ENCODE data around the gene LIN52.

DNA sequence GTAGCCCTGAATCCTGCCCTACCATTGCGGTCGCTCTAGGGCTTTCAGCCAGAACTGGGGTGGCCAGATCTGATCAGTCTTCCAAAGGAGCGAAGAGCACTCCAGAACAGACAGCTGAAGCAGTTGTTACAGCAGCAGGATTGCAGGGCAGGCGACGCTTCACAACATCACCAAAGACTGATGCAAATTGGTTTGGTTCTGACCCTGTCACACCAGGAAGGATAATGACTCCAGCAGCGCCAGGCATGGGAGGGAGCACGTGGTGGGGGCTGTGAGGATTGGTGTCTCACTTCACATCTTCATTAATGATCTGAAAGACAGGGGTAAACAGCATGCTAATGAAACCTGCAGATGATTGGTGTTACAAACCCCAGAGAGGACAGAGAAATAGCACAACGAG, 123.9 kb downstream of the LIN52 start:
- TF ChIP-seq, protein P1, sequence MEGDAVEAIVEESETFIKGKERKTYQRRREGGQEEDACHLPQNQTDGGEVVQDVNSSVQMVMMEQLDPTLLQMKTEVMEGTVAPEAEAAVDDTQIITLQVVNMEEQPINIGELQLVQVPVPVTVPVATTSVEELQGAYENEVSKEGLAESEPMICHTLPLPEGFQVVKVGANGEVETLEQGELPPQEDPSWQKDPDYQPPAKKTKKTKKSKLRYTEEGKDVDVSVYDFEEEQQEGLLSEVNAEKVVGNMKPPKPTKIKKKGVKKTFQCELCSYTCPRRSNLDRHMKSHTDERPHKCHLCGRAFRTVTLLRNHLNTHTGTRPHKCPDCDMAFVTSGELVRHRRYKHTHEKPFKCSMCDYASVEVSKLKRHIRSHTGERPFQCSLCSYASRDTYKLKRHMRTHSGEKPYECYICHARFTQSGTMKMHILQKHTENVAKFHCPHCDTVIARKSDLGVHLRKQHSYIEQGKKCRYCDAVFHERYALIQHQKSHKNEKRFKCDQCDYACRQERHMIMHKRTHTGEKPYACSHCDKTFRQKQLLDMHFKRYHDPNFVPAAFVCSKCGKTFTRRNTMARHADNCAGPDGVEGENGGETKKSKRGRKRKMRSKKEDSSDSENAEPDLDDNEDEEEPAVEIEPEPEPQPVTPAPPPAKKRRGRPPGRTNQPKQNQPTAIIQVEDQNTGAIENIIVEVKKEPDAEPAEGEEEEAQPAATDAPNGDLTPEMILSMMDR (IDR thresholded peaks at IDR 0.05): no peak
- TF ChIP-seq, protein P2, sequence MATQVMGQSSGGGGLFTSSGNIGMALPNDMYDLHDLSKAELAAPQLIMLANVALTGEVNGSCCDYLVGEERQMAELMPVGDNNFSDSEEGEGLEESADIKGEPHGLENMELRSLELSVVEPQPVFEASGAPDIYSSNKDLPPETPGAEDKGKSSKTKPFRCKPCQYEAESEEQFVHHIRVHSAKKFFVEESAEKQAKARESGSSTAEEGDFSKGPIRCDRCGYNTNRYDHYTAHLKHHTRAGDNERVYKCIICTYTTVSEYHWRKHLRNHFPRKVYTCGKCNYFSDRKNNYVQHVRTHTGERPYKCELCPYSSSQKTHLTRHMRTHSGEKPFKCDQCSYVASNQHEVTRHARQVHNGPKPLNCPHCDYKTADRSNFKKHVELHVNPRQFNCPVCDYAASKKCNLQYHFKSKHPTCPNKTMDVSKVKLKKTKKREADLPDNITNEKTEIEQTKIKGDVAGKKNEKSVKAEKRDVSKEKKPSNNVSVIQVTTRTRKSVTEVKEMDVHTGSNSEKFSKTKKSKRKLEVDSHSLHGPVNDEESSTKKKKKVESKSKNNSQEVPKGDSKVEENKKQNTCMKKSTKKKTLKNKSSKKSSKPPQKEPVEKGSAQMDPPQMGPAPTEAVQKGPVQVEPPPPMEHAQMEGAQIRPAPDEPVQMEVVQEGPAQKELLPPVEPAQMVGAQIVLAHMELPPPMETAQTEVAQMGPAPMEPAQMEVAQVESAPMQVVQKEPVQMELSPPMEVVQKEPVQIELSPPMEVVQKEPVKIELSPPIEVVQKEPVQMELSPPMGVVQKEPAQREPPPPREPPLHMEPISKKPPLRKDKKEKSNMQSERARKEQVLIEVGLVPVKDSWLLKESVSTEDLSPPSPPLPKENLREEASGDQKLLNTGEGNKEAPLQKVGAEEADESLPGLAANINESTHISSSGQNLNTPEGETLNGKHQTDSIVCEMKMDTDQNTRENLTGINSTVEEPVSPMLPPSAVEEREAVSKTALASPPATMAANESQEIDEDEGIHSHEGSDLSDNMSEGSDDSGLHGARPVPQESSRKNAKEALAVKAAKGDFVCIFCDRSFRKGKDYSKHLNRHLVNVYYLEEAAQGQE (IDR thresholded peaks at IDR 0.05; ENCODE audit: insufficient read depth in 1 of 2, low read depth in 2 of 2, low read length in 1 of 2): no peak
- no peak for TF ChIP-seq POLR2AphosphoS5 (IDR thresholded peaks at IDR 0.05; ENCODE audit: low read depth, low read length)
- no peak for TF ChIP-seq SIN3A (IDR thresholded peaks at IDR 0.05; ENCODE audit: borderline replicate concordance, insufficient read depth, low read depth, low read length)

Measured in Panc1 (cell line).